ENCODE measurements around the gene SDR39U1.

The SDR39U1 gene

GRCh38 chr14:24441904-24442239 is 704 bp downstream of the SDR39U1 start:
- no peak for DNase-seq (ENCODE audit: low read depth)

- DNase-seq (ENCODE audit: low read depth) = no peak
Measured at GRCh38 chr14:24441485-24441884, 1.1 kb downstream of the SDR39U1 start.

- no peak for DNase-seq (ENCODE audit: low read depth)
Measured at GRCh38 chr14:24440606-24441399, 1.8 kb downstream of the SDR39U1 start.

GRCh38 chr14:24439830-24440605 is 2.6 kb downstream of the SDR39U1 start:
- no peak for DNase-seq (ENCODE audit: low read depth)

GRCh38 chr14:24439257-24439656 is 3.3 kb downstream of the SDR39U1 start:
- no peak for DNase-seq (ENCODE audit: low read depth)

- no peak for DNase-seq (ENCODE audit: low read depth)
Measured at GRCh38 chr14:24438223-24439097, 4.1 kb downstream of the SDR39U1 start.

- no peak for DNase-seq (ENCODE audit: low read depth)
Measured at GRCh38 chr14:24437736-24438067, 4.9 kb downstream of the SDR39U1 start.

GRCh38 chr14:24437020-24437735 is 5.4 kb downstream of the SDR39U1 start:
- no peak for DNase-seq (ENCODE audit: low read depth)

- DNase-seq (ENCODE audit: low read depth) = peak; percentile 76
Measured at GRCh38 chr14:24436355-24437019, 6.1 kb downstream of the SDR39U1 start.

GRCh38 chr14:24435998-24436354 is 6.6 kb downstream of the SDR39U1 start:
- no peak for DNase-seq (ENCODE audit: low read depth)

GRCh38 chr14:24435192-24435810 is 7.3 kb downstream of the SDR39U1 start:
- no peak for DNase-seq (ENCODE audit: low read depth)

- no peak for DNase-seq (ENCODE audit: low read depth)
Measured at GRCh38 chr14:24434676-24435075, 7.9 kb downstream of the SDR39U1 start.

GRCh38 chr14:24434036-24434435 is 8.5 kb downstream of the SDR39U1 start:
- DNase-seq (ENCODE audit: low read depth) = no peak

- DNase-seq (ENCODE audit: low read depth) = no peak
Measured at GRCh38 chr14:24432259-24433131, 10.1 kb downstream of the SDR39U1 start.

GRCh38 chr14:24431569-24432258 is 10.9 kb downstream of the SDR39U1 start:
- peak; percentile 95 for DNase-seq (ENCODE audit: low read depth)

GRCh38 chr14:24430682-24431568 is 11.7 kb downstream of the SDR39U1 start:
- DNase-seq (ENCODE audit: low read depth) = peak; percentile 75

- peak; percentile 87 for DNase-seq (ENCODE audit: low read depth)
Measured at GRCh38 chr14:24430143-24430681, 12.4 kb downstream of the SDR39U1 start.

All from fibroblast of gingiva (primary cell).